ENCODE data around the gene GIN1. TPM values are rescaled to one million over a fixed set of nuclear protein-coding genes. Genes with fewer than 3 reads are reported as not detected.
"Not testable (repeated sequence)": the region's sequence is repeated elsewhere in the genome, so short reads cannot be mapped to it uniquely, and the experiment has no call there.

The GIN1 gene
- 5.1 and 6.7 TPM in 2 replicates for total RNA-seq

GRCh38 chr5:103119765-103120606 lies at the start of gene GIN1, which contains the start of gene PPIP5K2:
GIN1 (minus strand) TSS chr5:103120138; CDS start chr5:103108707, 11,431 bp downstream.
PPIP5K2 (plus strand) TSS chr5:103120301; CDS start chr5:103129590, 9,289 bp downstream.
- DNase-seq: peak; percentile 99

- no peak for DNase-seq
These were observed 46.8 kb upstream of the GIN1 start for GRCh38 chr5:103166706-103167105.

GRCh38 chr5:103151156-103151555 lies 31.2 kb upstream of the GIN1 start:
- DNase-seq: no peak

GRCh38 chr5:103148213-103148612 lies 28.3 kb upstream of the GIN1 start:
- DNase-seq: no peak

- DNase-seq: no peak
These were observed 25.3 kb upstream of the GIN1 start for GRCh38 chr5:103145196-103145595.

GRCh38 chr5:103142132-103142531 lies 22.2 kb upstream of the GIN1 start:
- not testable (repeated sequence) for DNase-seq

- DNase-seq: peak; percentile 86
These were observed 19.4 kb upstream of the GIN1 start for GRCh38 chr5:103139264-103139865.

GRCh38 chr5:103138202-103138690 lies 18.3 kb upstream of the GIN1 start:
- no peak for DNase-seq

- DNase-seq: no peak
These were observed 15.5 kb upstream of the GIN1 start for GRCh38 chr5:103135461-103135860.

GRCh38 chr5:103133231-103133630 lies 13.3 kb upstream of the GIN1 start:
- DNase-seq: no peak

- no peak for DNase-seq
These were observed 12.7 kb upstream of the GIN1 start for GRCh38 chr5:103132684-103133083.

GRCh38 chr5:103128202-103128601 lies 8.3 kb upstream of the GIN1 start:
- no peak for DNase-seq

- no peak for DNase-seq
These were observed 7.4 kb upstream of the GIN1 start for GRCh38 chr5:103127292-103127817.

- no peak for DNase-seq
These were observed 6.6 kb upstream of the GIN1 start for GRCh38 chr5:103126557-103126956.

- DNase-seq: no peak
These were observed 2.3 kb upstream of the GIN1 start for GRCh38 chr5:103122242-103122641.

GRCh38 chr5:103120607-103121200 lies 766 bp upstream of the GIN1 start:
- peak; percentile 17 for DNase-seq

GRCh38 chr5:103119070-103119764 lies 721 bp downstream of the GIN1 start:
- DNase-seq: peak; percentile 40

GRCh38 chr5:103117471-103117991 lies 2.4 kb downstream of the GIN1 start:
- DNase-seq: no peak

- no peak for DNase-seq
These were observed 5.5 kb downstream of the GIN1 start for GRCh38 chr5:103114440-103114839.

- DNase-seq: no peak
These were observed 7.0 kb downstream of the GIN1 start for GRCh38 chr5:103112910-103113309.

GRCh38 chr5:103111468-103111867 lies 8.5 kb downstream of the GIN1 start:
- no peak for DNase-seq

GRCh38 chr5:103110403-103110802 lies 9.5 kb downstream of the GIN1 start:
- DNase-seq: no peak

Data from dermis blood vessel endothelial cell (primary cell).